HepG2 (cell line): Measurements from ENCODE around the gene MS4A13. TPM values are rescaled to one million over a fixed set of nuclear protein-coding genes. Genes with fewer than 3 reads are reported as not detected.

Source experiments
- ATAC-seq: fragments of 200-7000 bp; cut with Tn5 transposase; 3 replicates; pipeline ENCODE4 v1.9.1; 2020; ENCODE audit warnings: mild to moderate bottlenecking, moderate library complexity
- BruUV-seq: library from RNA; stranded (reverse); fragments of 400-500 nt; replicated peaks from 2 replicates; lab custom pipeline; 2021; lab: Mats Ljungman, UMichigan
- CTCF ChIA-PET: fragments of 300-600 bp; formaldehyde crosslinking; extraction: SDS; loops from one replicate; lab custom pipeline; 2021; ENCODE audit warnings: low total read pairs, inconsistent platforms, low intra/inter-chr PET ratio; lab: Yijun Ruan, JAX
- POLR2A ChIA-PET: fragments of 350-600 bp; sonication (Branson Sonifier 250); formaldehyde crosslinking; loops from one replicate; lab custom pipeline; 2020; ENCODE audit warnings: antibody characterized with exemption, inconsistent platforms; lab: Yijun Ruan, JAX
- DNase-seq: peaks from one replicate; pipeline ENCODE4 v3.0.0-alpha.2; 2015; ENCODE audit warnings: low spot score
- FAIRE-seq: peaks from 3 replicates; lab custom pipeline; 2011; peaks lifted over from hg19 to GRCh38; lab: Jason Lieb, UNC
- H2AFZ ChIP-seq: one replicate; pipeline ENCODE4 v1.6.1; 2011; ENCODE audit warnings: low read length, inconsistent platforms
- H3K27ac ChIP-seq: fragments of 300-600 bp; 3 replicates; pipeline ENCODE4 v1.8.0; 2011; ENCODE audit warnings: mixed run types, mild to moderate bottlenecking, mixed read lengths, low read length, inconsistent platforms; ENCODE audit not compliant: insufficient read depth; ENCODE audit errors: extremely low read length
- H3K27me3 ChIP-seq, 2 experiments: fragments of 200-600 bp in 1 of 2; 2 replicates in 1 of 2; 3 replicates in 1 of 2; pipeline versions ENCODE4 v1.6.0 to v1.8.0; 2011; ENCODE audit warnings: low read length in 2 of 2, mild to moderate bottlenecking in 2 of 2, moderate library complexity in 2 of 2, inconsistent platforms in 1 of 2; ENCODE audit not compliant: insufficient read depth in 2 of 2, control insufficient read depth in 1 of 2
- H3K36me3 ChIP-seq, 2 experiments: fragments of 200-600 bp in 1 of 2; replicated peaks in 1 of 2; 2 replicates in 1 of 2; 3 replicates in 1 of 2; pipeline versions ENCODE4 v1.5.1 to v1.8.0; 2011; ENCODE audit warnings: low read length in 2 of 2, inconsistent platforms in 1 of 2; ENCODE audit not compliant: insufficient read depth in 2 of 2, control insufficient read depth in 1 of 2
- H3K4me1 ChIP-seq: 2 replicates; pipeline ENCODE4 v1.5.1; 2012; ENCODE audit warnings: low read length, inconsistent platforms; ENCODE audit not compliant: insufficient read depth
- H3K4me2 ChIP-seq: 2 replicates; pipeline ENCODE4 v1.6.0; 2011; ENCODE audit warnings: low read depth, low read length, inconsistent platforms
- H3K4me3 ChIP-seq, 3 experiments: fragments of 200-600 bp in 1 of 3; sonication (generic), shearing (Covaris generic) in 1 of 3; replicated peaks in 1 of 3; 2 replicates each; pipeline ENCODE4 v1.5.1; 2011 to 2016; ENCODE audit warnings: low read length in 3 of 3, inconsistent platforms in 2 of 3, low read depth in 2 of 3, mild to moderate bottlenecking in 2 of 3, control low read depth in 1 of 3, mixed read lengths in 1 of 3; ENCODE audit not compliant: insufficient read depth in 1 of 3
- H3K79me2 ChIP-seq: one replicate; pipeline ENCODE4 v1.6.1; 2011; ENCODE audit warnings: low read length, inconsistent platforms; ENCODE audit not compliant: insufficient read depth
- H3K9ac ChIP-seq: 2 replicates; pipeline ENCODE4 v1.6.0; 2011; ENCODE audit warnings: mild to moderate bottlenecking, low read depth, low read length, inconsistent platforms; ENCODE audit not compliant: insufficient read depth
- H3K9me3 ChIP-seq: 2 replicates; pipeline ENCODE4 v1.5.1; 2012; ENCODE audit warnings: mild to moderate bottlenecking, low read length
- H4K20me1 ChIP-seq: 2 replicates; pipeline ENCODE4 v1.6.0; 2011; ENCODE audit warnings: inconsistent platforms, mild to moderate bottlenecking, low read length, moderate library complexity; ENCODE audit not compliant: insufficient read depth
- CEBPZ ChIP-seq: IDR thresholded peaks from 2 replicates; pipeline ENCODE4 v1.6.1; 2012; ENCODE audit warnings: low read length, improper control_type of control experiment
- NFAT5 ChIP-seq: sonication (generic); formaldehyde crosslinking; IDR thresholded peaks from 2 replicates; pipeline ENCODE4 v1.4.0; 2020; ENCODE audit warnings: missing genetic modification reagents
- SIX1 ChIP-seq: sonication (generic); formaldehyde crosslinking; IDR thresholded peaks from 2 replicates; pipeline ENCODE4 v1.4.0; 2020; ENCODE audit warnings: missing genetic modification reagents, borderline replicate concordance
- ZBTB14 ChIP-seq: sonication (generic); formaldehyde crosslinking; IDR thresholded peaks from 2 replicates; pipeline ENCODE4 v1.4.0; 2020; ENCODE audit warnings: missing genetic modification reagents
- ZNF274 ChIP-seq: sonication (generic); formaldehyde crosslinking; IDR thresholded peaks from 2 replicates; pipeline ENCODE4 v1.5.1; 2020; ENCODE audit warnings: mild to moderate bottlenecking, missing genetic modification reagents
- WGBS: methylation state at CpG from one replicate; pipeline ENCODE4 v1.1.6; 2017; ENCODE audit warnings: low lambda C conversion rate; 5-methylcytosine and 5-hydroxymethylcytosine counted together
- in situ Hi-C: cut with HindIII; loops from 2 replicates; pipeline ENCODE4 v1.10.0; 2017; ENCODE audit warnings: low pct_unique_long_range_greater_than_20kb; ENCODE audit not compliant: extremely low pct_ligation_motif_present
- intact Hi-C: fragments of 100-400 bp; cut with micrococcal nuclease; formaldehyde crosslinking; loops from one replicate; pipeline ENCODE4 v1.10.0; 2022; ENCODE audit not compliant: unreplicated experiment
- polyA plus RNA-seq, 8 experiments: library from polyadenylated mRNA; depleted of rRNA in 3 of 8; stranded (reverse) in 7 of 8; unstranded in 1 of 8; fragments of >200 nt; fragmentation: Illumina TruSeq in 4 of 8; extraction: Trizol in 4 of 8; gene quantifications; 2 replicates each; pipeline versions ENCODE4 v1.2.1 to v1.2.3, GENCODE V29; 2011 to 2016; ENCODE audit warnings: low read depth in 4 of 8, missing spikeins in 1 of 8, mixed read lengths in 1 of 8; ENCODE audit not compliant: insufficient read depth in 1 of 8
- total RNA-seq, 5 experiments: library from RNA; depleted of rRNA; stranded (reverse); fragments of >200 nt; fragmentation: Illumina TruSeq; extraction: Trizol; gene quantifications; 2 replicates each; pipeline ENCODE4 v1.2.3, GENCODE V29; 2016; ENCODE audit warnings: low read depth in 1 of 5

The MS4A13 gene
- total and polyA plus RNA-seq, 2 of the 13 experiments (the other 11 are each of a cell fraction or from before 2014, with no cell fraction given): not detected

- no peak for TF ChIP-seq CEBPZ
- TF ChIP-seq ZBTB14: no peak
- TF ChIP-seq SIX1 (CRISPR knock-in tag): no peak
- TF ChIP-seq ZNF274 (CRISPR knock-in tag): no peak
- TF ChIP-seq NFAT5: no peak
- Histone ChIP-seq H3K9me3 (no peaks in the 10 kb centered on the region), H3K4me3 (no peak overlapping the region), H3K27ac (no peak overlapping the region), H3K9ac (no peak overlapping the region), H2AFZ (no peak overlapping the region), H3K4me1 (no peaks in the 10 kb centered on the region), H3K27me3 (no peaks in the 10 kb centered on the region), H3K4me2 (no peak overlapping the region), H3K79me2 (no peaks in the 10 kb centered on the region), H3K36me3 (no peaks in the 10 kb centered on the region), H4K20me1 (no peaks in the 10 kb centered on the region)
- no peak for ATAC-seq
- WGBS: 14% methylated on average over 2 of the region's 2 CpGs
- BruUV-seq: no TSS peak
- in situ Hi-C loops (loop anchor here (25.0 kb wide), 1 partner anchor 145 kb away; the partner anchor contains the start of gene MS4A6E), intact Hi-C loops (no loop called here)
- CTCF ChIA-PET: no interaction called here
- DNase-seq: no peak
- no peak for FAIRE-seq
- POLR2A ChIA-PET: no interaction called here
These were observed 32.8 kb upstream of the MS4A13 start for GRCh38 chr11:60482361-60482760.
